ENCODE results near the gene NFE2L3. TPM values are rescaled to one million over a fixed set of nuclear protein-coding genes. Genes with fewer than 3 reads are reported as not detected.
A peak's percentile ranks its signal among the peaks of the same experiment; 100 is the strongest.

The NFE2L3 gene
- total and polyA plus RNA-seq, 2 donors (not counting 3 experiments of a cell fraction or from before 2014, with no cell fraction given): 29.6 to 40.2 TPM

GRCh38 chr7:26187380-26188205, 35.6 kb downstream of the NFE2L3 start:
- DNase-seq (ENCODE audit: low read depth, low spot score) (no peak), FAIRE-seq (no peak)
- BruUV-seq (replicated peaks): no TSS peak
- peaks cover 27% of the 10 kb centered on the region for H4K20me1 ChIP-seq (replicated peaks; ENCODE audit: control insufficient read depth, extremely low read depth, insufficient read depth, low read length)
- intact Hi-C loops (cut with micrococcal nuclease) (loop anchor here (1.0 to 2.0 kb wide), 2 partner anchors 31 to 96 kb away; no protein-coding TSS in a partner anchor), dilution Hi-C loops (cut with MboI; ENCODE audit: extremely low pct_ligation_motif_present, low sequenced_read_pairs) (loop anchor here (25.0 kb wide), 1 partner anchor 975 kb away; the partner anchor contains the start of genes HOXA10, HOXA3, HOXA7 and HOXA9)
- no peaks in the 10 kb centered on the region for H3K9me1 ChIP-seq (replicated peaks; ENCODE audit: control insufficient read depth, extremely low read depth, insufficient read depth, low read length)
- TF ChIP-seq MYC (IDR thresholded peaks at IDR 0.05; ENCODE audit: low read depth, low read length) (no peak), POLR2AphosphoS5 (IDR thresholded peaks at IDR 0.05; ENCODE audit: insufficient read depth, low read depth, low read length) (peak; percentile 52), JUN (IDR thresholded peaks at IDR 0.05; ENCODE audit: borderline replicate concordance, insufficient read depth, insufficient read length, low read depth) (no peak), POLR2A (IDR thresholded peaks at IDR 0.05; ENCODE audit: low read depth, low read length) (peak; percentile 70)
- H2AFZ ChIP-seq (ENCODE audit: low read depth, low read length): no peak overlapping the region
- H3K9ac ChIP-seq (replicated peaks; ENCODE audit: extremely low read depth, insufficient read depth, low read length): no peak overlapping the region
- ChIA-PET CTCF (interaction anchor here (1.0 to 2.4 kb wide), 5 partner anchors 12 to 480 kb away, joined by 3 to 20 read pairs (median 5); partner anchors contain the start of genes HNRNPA2B1 and NFE2L3), POLR2A (interaction anchor here (1.9 to 3.1 kb wide), 3 partner anchors 10 to 36 kb away, joined by 7 to 15 read pairs (median 9); partner anchors contain the start of gene NFE2L3)
- H3K4me2 ChIP-seq (ENCODE audit: insufficient read depth, low read length): no peak overlapping the region
- H3K4me3 ChIP-seq (replicated peaks in 1 of 3; ENCODE audit: insufficient read depth in 1 of 3, low read depth in 1 of 3, low read length in 3 of 3): no peak overlapping the region
- H3K36me3 ChIP-seq (ENCODE audit: control insufficient read depth in 2 of 2, extremely low read depth in 1 of 2, insufficient read depth in 2 of 2, low read length in 2 of 2): peaks cover 27 to 53% of the 10 kb centered on the region in 2 experiments
- no peaks in the 10 kb centered on the region for H3K27me3 ChIP-seq (ENCODE audit: control insufficient read depth in 2 of 2, insufficient read depth in 2 of 2, low read length in 2 of 2)
- peaks cover 4% of the 10 kb centered on the region for H3K4me1 ChIP-seq (ENCODE audit: control insufficient read depth, extremely low read depth, insufficient read depth, low read length)
- H3K9me3 ChIP-seq (replicated peaks; ENCODE audit: control insufficient read depth, insufficient read depth, low read length): no peaks in the 10 kb centered on the region
- peaks cover 37% of the 10 kb centered on the region for H3K79me2 ChIP-seq (ENCODE audit: control insufficient read depth, insufficient read depth, low read length)
- H3K27ac ChIP-seq (ENCODE audit: insufficient read depth, low read depth, low read length): no peak overlapping the region

Data from endothelial cell of umbilical vein (primary cell).